ENCODE results near the gene REXO4. TPM values are rescaled to one million over a fixed set of nuclear protein-coding genes. Genes with fewer than 3 reads are reported as not detected.
A peak's percentile ranks its signal among the peaks of the same experiment; 100 is the strongest.
"Not testable (repeated sequence)": the region's sequence is repeated elsewhere in the genome, so short reads cannot be mapped to it uniquely, and the experiment has no call there.

REXO4 gene
- polyA plus RNA-seq, 1 donor = 24.0 TPM

GRCh38 chr9:133453651-133454050 is 35.8 kb upstream of the REXO4 start:
- no peak for DNase-seq

- no peak for DNase-seq
These were observed 34.8 kb upstream of the REXO4 start for GRCh38 chr9:133452562-133452961.

- not testable (repeated sequence) for DNase-seq
These were observed 34.1 kb upstream of the REXO4 start for GRCh38 chr9:133451865-133452264.

DNA sequence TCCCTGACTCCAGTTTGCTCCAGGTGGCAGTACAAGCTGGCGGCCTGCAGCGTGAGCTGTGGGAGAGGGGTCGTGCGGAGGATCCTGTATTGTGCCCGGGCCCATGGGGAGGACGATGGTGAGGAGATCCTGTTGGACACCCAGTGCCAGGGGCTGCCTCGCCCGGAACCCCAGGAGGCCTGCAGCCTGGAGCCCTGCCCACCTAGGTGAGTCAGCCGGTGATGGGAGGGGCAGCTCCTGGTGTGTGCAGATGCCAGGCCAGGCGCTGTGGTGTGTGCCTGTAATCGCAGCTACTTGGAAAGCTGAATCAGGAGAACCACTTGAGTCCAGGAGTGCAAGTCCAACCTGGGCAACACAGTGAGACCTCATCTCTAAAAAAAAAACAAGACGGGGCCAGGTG is 31.9 kb upstream of the REXO4 start:
- no peak for DNase-seq

GRCh38 chr9:133448487-133448972 is 30.7 kb upstream of the REXO4 start:
- DNase-seq = no peak

- DNase-seq = no peak
These were observed 27.6 kb upstream of the REXO4 start for GRCh38 chr9:133445293-133445969.

- DNase-seq = no peak
These were observed 26.2 kb upstream of the REXO4 start for GRCh38 chr9:133443982-133444381.

DNA sequence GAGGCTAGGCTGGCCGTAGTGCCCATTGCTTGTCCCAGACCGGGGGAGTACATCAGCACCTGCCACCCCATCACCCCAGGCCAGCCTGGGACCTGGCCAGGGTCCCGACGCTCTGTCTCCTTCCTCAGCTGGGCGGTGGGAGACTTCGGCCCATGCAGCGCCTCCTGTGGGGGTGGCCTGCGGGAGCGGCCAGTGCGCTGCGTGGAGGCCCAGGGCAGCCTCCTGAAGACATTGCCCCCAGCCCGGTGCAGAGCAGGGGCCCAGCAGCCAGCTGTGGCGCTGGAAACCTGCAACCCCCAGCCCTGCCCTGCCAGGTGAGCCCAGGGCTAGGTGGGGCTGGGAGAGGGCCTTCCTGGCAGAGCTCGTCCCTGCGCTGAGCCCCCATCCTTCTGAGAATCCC is 25.4 kb upstream of the REXO4 start:
- DNase-seq = no peak

GRCh38 chr9:133441571-133441970 is 23.8 kb upstream of the REXO4 start:
- no peak for DNase-seq

- DNase-seq = no peak
These were observed 23.1 kb upstream of the REXO4 start for GRCh38 chr9:133440874-133441273.

- no peak for DNase-seq
These were observed 21.5 kb upstream of the REXO4 start for GRCh38 chr9:133439337-133439736.

GRCh38 chr9:133437753-133438531 is 20.1 kb upstream of the REXO4 start:
- DNase-seq = no peak

DNA sequence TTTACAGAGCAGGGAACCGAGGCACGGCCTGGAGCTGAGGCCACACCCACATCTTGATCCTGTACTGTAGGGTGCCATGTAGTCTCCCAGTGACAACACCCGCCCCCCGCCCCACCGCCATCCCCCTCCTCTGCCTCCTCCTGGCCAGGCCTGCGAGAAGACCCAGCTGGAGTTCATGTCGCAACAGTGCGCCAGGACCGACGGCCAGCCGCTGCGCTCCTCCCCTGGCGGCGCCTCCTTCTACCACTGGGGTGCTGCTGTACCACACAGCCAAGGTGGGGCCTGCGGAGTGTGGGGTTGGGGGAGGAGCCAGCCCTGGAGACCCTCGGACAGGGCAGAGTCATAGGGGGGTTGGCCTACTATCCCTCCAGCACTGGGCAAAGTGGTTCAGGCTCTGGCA is 18.9 kb upstream of the REXO4 start:
- DNase-seq = no peak

- no peak for DNase-seq
These were observed 15.6 kb upstream of the REXO4 start for GRCh38 chr9:133433351-133433843.

- DNase-seq = no peak
These were observed 12.4 kb upstream of the REXO4 start for GRCh38 chr9:133430244-133430643.

DNA sequence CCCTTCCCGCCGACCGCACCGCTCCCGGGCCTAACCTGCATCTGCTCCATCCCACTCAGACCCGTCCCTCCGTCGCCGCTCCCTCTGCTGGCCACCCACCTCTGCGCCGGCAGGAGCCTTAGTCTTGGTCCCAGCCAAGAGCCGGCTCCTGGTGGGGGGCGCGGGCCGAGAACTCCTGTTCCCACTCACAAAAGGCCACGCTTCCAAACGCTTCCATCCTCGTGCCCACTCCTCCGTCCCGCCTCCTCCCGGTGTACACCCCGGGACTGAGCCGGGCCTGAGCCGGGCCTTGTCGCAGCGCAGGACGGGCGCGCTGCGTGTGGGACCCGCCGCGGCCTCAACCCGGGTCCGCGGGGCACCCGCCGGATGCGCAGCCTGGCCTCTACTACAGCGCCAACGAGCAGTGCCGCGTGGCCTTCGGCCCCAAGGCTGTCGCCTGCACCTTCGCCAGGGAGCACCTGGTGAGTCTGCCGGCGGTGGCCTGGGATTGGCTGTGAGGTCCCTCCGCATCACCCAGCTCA is 11.9 kb upstream of the REXO4 start:
- DNase-seq = peak; percentile 46

- no peak for DNase-seq
These were observed 11.4 kb upstream of the REXO4 start for GRCh38 chr9:133429214-133429613.

- peak; percentile 45 for DNase-seq
These were observed 10.8 kb upstream of the REXO4 start for GRCh38 chr9:133428617-133429101.

GRCh38 chr9:133427658-133428348 is 10.0 kb upstream of the REXO4 start:
- no peak for DNase-seq

GRCh38 chr9:133426011-133426410 is 8.2 kb upstream of the REXO4 start:
- DNase-seq = no peak

GRCh38 chr9:133425049-133425632 is 7.3 kb upstream of the REXO4 start:
- DNase-seq = no peak

- DNase-seq = no peak
These were observed 6.4 kb upstream of the REXO4 start for GRCh38 chr9:133424187-133424586.

Data from left kidney (tissue), 2 donors.